HEK293T (cell line): Measurements from ENCODE around the gene RASGRP4.

Source experiments
- CTCF ChIA-PET: fragments of 350-600 bp; formaldehyde crosslinking; extraction: SDS; loops from one replicate; lab custom pipeline; 2021; ENCODE audit warnings: antibody characterized with exemption, inconsistent platforms; lab: Yijun Ruan, JAX
- POLR2A ChIA-PET: fragments of 350-600 bp; formaldehyde crosslinking; extraction: SDS; loops from one replicate; lab custom pipeline; 2020; ENCODE audit warnings: antibody characterized with exemption, inconsistent platforms; lab: Yijun Ruan, JAX
- DNase-seq: peaks from one replicate; pipeline ENCODE4 v3.0.0; 2012; ENCODE audit warnings: mixed read lengths; ENCODE audit errors: extremely low spot score
- ARNT ChIP-seq: fragments of 450-650 bp; IDR thresholded peaks from 2 replicates; pipeline ENCODE4 v1.6.1; 2017; ENCODE audit warnings: mild to moderate bottlenecking
- BHLHE40 ChIP-seq: fragments of 450-650 bp; IDR thresholded peaks from 2 replicates; pipeline ENCODE4 v1.6.1; 2016; ENCODE audit warnings: mild to moderate bottlenecking, moderate library complexity, borderline replicate concordance
- CTBP1 ChIP-seq: fragments of 450-650 bp; IDR thresholded peaks from 2 replicates; pipeline ENCODE4 v1.6.1; 2016; ENCODE audit warnings: borderline replicate concordance
- ELF4 ChIP-seq: fragments of 450-650 bp; IDR thresholded peaks from 2 replicates; pipeline ENCODE4 v1.6.1; 2017; ENCODE audit warnings: antibody characterized with exemption
- FOXA1 ChIP-seq: fragments of 450-650 bp; IDR thresholded peaks from 2 replicates; pipeline ENCODE4 v1.6.1; 2016; ENCODE audit warnings: mild to moderate bottlenecking
- FOXK2 ChIP-seq: fragments of 450-650 bp; IDR thresholded peaks from 2 replicates; pipeline ENCODE4 v1.6.1; 2016; ENCODE audit warnings: mild to moderate bottlenecking
- FOXM1 ChIP-seq: fragments of 450-650 bp; IDR thresholded peaks from 2 replicates; pipeline ENCODE4 v1.6.1; 2017; ENCODE audit warnings: mild to moderate bottlenecking, borderline replicate concordance
- HDGF ChIP-seq: fragments of 450-650 bp; IDR thresholded peaks from 2 replicates; pipeline ENCODE4 v1.6.1; 2017; ENCODE audit warnings: antibody characterized with exemption, borderline replicate concordance
- L3MBTL2 ChIP-seq: fragments of 450-650 bp; conservative IDR thresholded peaks from 2 replicates; pipeline ENCODE4 v1.6.1; 2016; ENCODE audit warnings: mild to moderate bottlenecking
- LEF1 ChIP-seq: fragments of 450-650 bp; IDR thresholded peaks from 2 replicates; pipeline ENCODE4 v1.6.1; 2017; ENCODE audit warnings: mild to moderate bottlenecking, borderline replicate concordance
- NFRKB ChIP-seq: fragments of 450-650 bp; IDR thresholded peaks from 2 replicates; pipeline ENCODE4 v1.6.1; 2016; ENCODE audit warnings: mild to moderate bottlenecking, moderate library complexity
- SP1 ChIP-seq: fragments of 450-650 bp; IDR thresholded peaks from 2 replicates; pipeline ENCODE4 v1.6.1; 2017
- SUZ12 ChIP-seq: fragments of 450-650 bp; IDR thresholded peaks from 2 replicates; pipeline ENCODE4 v1.6.1; 2016; ENCODE audit warnings: mild to moderate bottlenecking
- TARDBP ChIP-seq: fragments of 450-650 bp; IDR thresholded peaks from 2 replicates; pipeline ENCODE4 v1.6.1; 2016
- ZNF384 ChIP-seq: fragments of 450-650 bp; IDR thresholded peaks from 2 replicates; pipeline ENCODE4 v1.6.1; 2016
- TF ChIP-seq, protein P1 (sequence below): fragments of 450-650 bp; IDR thresholded peaks from 2 replicates; pipeline ENCODE4 v1.6.1; 2016

RASGRP4 gene

DNA sequence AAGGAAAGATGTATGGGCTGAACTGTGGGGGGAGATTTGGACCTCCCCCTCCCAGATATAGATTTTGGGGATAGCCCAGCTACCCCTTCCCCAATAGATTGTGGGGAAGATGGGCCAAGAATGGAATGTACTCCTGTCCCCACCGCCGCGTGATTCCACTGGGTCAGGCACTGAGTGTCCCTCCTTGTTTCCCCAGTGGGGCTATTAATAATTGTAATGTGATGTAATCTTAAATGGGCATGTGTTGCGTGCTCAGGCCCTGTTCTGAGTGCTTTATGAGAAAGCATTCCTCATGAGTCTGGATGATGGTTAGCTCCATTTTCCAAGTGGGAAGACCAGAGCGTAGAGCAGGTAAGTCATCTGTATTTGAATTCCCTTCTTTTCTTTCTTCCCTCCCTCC is 50.3 kb downstream of the RASGRP4 start:
- ChIA-PET POLR2A (interaction anchor here (0.8 to 2.2 kb wide), 4 partner anchors 12 to 243 kb away, joined by 3 to 7 read pairs (median 4); partner anchors contain the start of genes CATSPERG, EIF3K and GGN), CTCF (interaction anchor here (0.7 kb wide), 1 partner anchor 8 kb away, joined by 3 read pairs; no protein-coding TSS in a partner anchor)
- no peak for DNase-seq
- no peak for TF ChIP-seq ARNT
- no peak for TF ChIP-seq CTBP1
- TF ChIP-seq, protein P1, sequence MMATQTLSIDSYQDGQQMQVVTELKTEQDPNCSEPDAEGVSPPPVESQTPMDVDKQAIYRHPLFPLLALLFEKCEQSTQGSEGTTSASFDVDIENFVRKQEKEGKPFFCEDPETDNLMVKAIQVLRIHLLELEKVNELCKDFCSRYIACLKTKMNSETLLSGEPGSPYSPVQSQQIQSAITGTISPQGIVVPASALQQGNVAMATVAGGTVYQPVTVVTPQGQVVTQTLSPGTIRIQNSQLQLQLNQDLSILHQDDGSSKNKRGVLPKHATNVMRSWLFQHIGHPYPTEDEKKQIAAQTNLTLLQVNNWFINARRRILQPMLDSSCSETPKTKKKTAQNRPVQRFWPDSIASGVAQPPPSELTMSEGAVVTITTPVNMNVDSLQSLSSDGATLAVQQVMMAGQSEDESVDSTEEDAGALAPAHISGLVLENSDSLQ: no peak
- TF ChIP-seq FOXA1: no peak
- no peak for TF ChIP-seq SUZ12
- TF ChIP-seq ELF4: no peak
- no peak for TF ChIP-seq LEF1
- no peak for TF ChIP-seq ZNF384
- TF ChIP-seq L3MBTL2: no peak
- no peak for TF ChIP-seq SP1
- TF ChIP-seq HDGF: no peak
- TF ChIP-seq NFRKB: no peak
- no peak for TF ChIP-seq FOXM1
- TF ChIP-seq TARDBP: no peak
- TF ChIP-seq BHLHE40: no peak
- TF ChIP-seq FOXK2: no peak

DNA sequence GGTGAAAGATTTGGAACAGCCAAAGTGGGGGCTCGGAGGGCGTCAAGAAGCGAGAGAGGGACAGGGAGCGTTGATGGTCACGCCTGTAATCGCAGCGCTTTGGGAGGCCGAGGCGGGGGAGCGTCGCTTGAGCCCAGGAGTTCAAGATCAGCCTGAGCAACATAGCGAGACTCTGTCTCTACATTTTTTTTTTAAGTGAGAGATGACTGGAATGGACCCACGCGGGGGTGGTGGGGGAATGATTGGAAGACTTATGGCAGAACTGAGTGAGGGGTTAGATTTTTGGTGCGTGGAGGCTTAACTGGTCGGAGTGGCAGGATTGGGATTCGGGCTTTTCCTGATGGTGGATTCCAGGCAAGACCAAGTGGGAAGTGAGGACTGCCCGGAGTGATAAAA is 50.9 kb downstream of the RASGRP4 start:
- DNase-seq: no peak
- no peak for TF ChIP-seq FOXA1
- ChIA-PET POLR2A (interaction anchor here (1.6 to 2.2 kb wide), 4 partner anchors 13 to 244 kb away, joined by 7 to 40 read pairs (median 24); partner anchors contain the start of genes CATSPERG, EIF3K, GGN and SPRED3), CTCF (no interaction called here)

DNA sequence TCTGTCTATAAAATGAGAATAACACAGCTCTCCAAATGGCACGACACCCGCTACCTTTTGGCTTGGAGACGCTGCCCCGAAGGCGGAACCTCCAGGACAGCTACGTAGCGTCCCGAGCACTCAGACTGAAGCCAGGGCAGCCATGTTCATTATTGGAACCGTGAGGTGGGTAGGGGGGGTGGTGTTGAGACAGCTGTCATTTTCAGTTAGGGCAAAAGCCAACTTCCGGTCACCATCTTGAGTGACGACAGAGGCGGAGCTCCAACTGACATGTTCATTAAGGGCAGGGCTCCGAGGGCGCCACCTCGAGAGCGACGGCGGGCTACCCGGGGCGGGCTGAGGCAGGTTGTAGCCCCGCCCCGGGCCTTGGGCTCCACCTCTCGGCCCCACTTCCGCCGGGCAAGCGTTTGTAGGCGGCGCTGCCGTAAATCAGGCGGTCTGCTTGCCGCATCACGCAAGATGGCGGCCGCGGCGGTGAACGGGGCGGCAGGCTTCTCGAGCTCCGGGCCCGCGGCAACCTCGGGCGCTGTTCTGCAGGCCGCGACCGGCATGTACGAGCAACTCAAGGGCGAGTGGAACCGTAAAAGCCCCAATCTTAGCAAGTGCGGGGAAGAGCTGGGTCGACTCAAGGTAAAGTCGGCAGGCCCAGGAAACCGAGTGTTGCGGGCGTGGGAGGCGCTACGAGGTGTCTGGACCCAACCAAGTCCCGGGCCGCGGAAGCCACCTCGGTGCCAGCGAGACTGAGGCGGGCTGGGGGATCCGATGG is 51.5 kb downstream of the RASGRP4 start, which contains the start of gene PSMD8:
Gene PSMD8 (plus strand): TSS at position 240 of the 766 bp plus-strand sequence. CDS start 31 bp downstream, at position 271.
- TF ChIP-seq SP1 (no peak), L3MBTL2 (peak; percentile 27), ELF4 (peak; percentile 81), CTBP1 (no peak), ARNT (no peak), TARDBP (no peak), LEF1 (no peak), FOXK2 (no peak)
- TF ChIP-seq, protein P1: peak; percentile 96
- DNase-seq: peak; percentile 98
- POLR2A ChIA-PET: interaction anchor here (0.7 to 2.2 kb wide), 15 partner anchors 10 to 370 kb away, joined by 3 to 40 read pairs (median 6); partner anchors contain the start of genes CATSPERG, EIF3K, FAM98C and GGN
- CTCF ChIA-PET: interaction anchor here (0.6 to 1.1 kb wide), 5 partner anchors 12 to 141 kb away, joined by 3 to 4 read pairs (median 3); no protein-coding TSS in a partner anchor

DNA sequence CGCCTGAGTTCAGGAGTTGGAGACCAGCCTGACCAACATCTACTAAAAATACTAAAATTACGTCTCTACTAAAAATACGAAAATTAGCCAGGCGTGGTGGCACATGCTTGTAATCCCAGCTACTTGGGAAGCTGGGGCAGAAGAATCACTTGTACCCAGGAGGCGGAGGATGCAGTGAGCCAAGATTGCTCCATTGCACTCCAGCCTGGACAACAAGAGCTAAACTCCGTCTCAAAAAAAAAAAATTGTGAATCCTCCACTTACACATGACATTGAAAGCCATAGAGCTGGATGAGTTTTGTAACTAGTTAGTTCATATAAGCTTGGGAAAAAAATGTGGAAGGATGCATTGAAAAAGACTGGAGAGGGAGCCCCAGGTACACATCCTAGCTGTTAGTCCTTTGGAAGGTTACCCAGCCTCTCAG is 52.1 kb downstream of the RASGRP4 start:
- TF ChIP-seq FOXA1 (no peak), ZNF384 (no peak), L3MBTL2 (peak; percentile 10; the same call in 1 of the 2 replicates), TARDBP (no peak)
- TF ChIP-seq, protein P1: no peak
- no peak for DNase-seq
- CTCF ChIA-PET: interaction anchor here (0.6 to 1.1 kb wide), 5 partner anchors 11 to 141 kb away, joined by 3 to 4 read pairs (median 3); no protein-coding TSS in a partner anchor
- POLR2A ChIA-PET: interaction anchor here (0.7 to 2.2 kb wide), 15 partner anchors 10 to 369 kb away, joined by 3 to 40 read pairs (median 6); partner anchors contain the start of genes CATSPERG, EIF3K, FAM98C and GGN

DNA sequence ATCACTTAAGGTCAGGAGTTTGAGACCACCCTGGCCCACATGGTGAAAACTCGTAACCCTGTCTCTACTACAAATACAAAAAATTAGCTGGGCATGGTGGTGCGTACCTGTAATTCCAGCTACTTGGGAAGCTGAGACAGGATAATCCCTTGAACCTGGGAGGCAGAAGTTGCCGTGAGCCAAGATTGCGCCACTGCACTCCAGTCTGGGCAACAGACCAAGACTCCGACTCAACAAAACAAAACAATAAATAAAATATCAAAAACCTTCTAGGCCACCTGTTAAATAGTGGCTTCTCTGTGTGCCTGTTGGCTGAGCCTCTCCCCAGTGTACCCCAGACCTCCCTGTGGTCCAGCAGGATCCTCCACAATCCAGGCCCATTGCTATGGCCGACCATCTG is 54.9 kb downstream of the RASGRP4 start:
- ChIA-PET CTCF (no interaction called here), POLR2A (no interaction called here)

More for the DNA sequence above, 54.9 kb downstream of the RASGRP4 start:
- no peak for DNase-seq
- TF ChIP-seq FOXA1: no peak
- no peak for TF ChIP-seq FOXK2
- no peak for TF ChIP-seq CTBP1
- TF ChIP-seq L3MBTL2: no peak
- no peak for TF ChIP-seq ARNT
- TF ChIP-seq, protein P1: no peak
- no peak for TF ChIP-seq NFRKB
- TF ChIP-seq ZNF384: no peak
- TF ChIP-seq HDGF: no peak
- TF ChIP-seq BHLHE40: no peak
- TF ChIP-seq TARDBP: no peak
- no peak for TF ChIP-seq SP1
- TF ChIP-seq FOXM1: no peak
- no peak for TF ChIP-seq ELF4
- TF ChIP-seq LEF1: no peak
- no peak for TF ChIP-seq SUZ12
